Measurements from ENCODE around the gene KRTAP12-1. TPM values are rescaled to one million over a fixed set of nuclear protein-coding genes. Genes with fewer than 3 reads are reported as not detected.
"Not testable (repeated sequence)": the region's sequence is repeated elsewhere in the genome, so short reads cannot be mapped to it uniquely, and the experiment has no call there.

KRTAP12-1 gene
- total and polyA plus RNA-seq, 2 of the 8 experiments (the other 6 are each of a cell fraction or from before 2014, with no cell fraction given) = 0.50 to 0.73 TPM

DNA sequence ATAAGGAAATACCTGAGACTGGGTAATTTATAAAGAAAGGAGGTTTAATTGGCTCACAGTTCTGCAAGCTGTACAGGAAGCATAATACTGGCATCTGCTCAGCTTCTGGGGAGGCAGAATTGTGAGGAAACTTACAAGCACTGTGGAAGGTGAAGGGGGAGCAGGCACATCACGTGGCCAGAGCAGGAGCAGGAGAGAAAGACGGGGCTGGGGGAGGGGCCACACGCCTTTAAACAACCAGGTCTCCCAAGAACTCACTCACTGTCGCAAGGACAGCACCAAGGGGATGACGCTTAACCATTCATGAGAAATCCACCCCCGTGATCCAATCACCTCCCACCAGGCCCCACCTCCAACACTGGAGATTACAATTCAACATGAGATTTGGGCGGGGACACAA is 20.4 kb downstream of the KRTAP12-1 start:
- H2BK15ac ChIP-seq (ENCODE audit: low read length); H3K9me3 ChIP-seq (ENCODE audit: insufficient read depth in 2 of 2, low read depth in 1 of 2, low read length in 1 of 2); H4K20me1 ChIP-seq (replicated peaks in 1 of 2; ENCODE audit: control insufficient read depth in 1 of 2, insufficient read depth in 2 of 2, low read length in 2 of 2); H2BK20ac ChIP-seq (ENCODE audit: low read length); H3K23ac ChIP-seq (ENCODE audit: insufficient read length); H2BK12ac ChIP-seq (ENCODE audit: low read depth, low read length); H2AFZ ChIP-seq (ENCODE audit: low read length); H3K56ac ChIP-seq (replicated peaks; ENCODE audit: insufficient read length, low read depth, low read length); H3K4me3 ChIP-seq (ENCODE audit: extremely low read depth in 1 of 4, insufficient read depth in 2 of 4, low read depth in 3 of 4, low read length in 4 of 4); H2BK5ac ChIP-seq (ENCODE audit: low read depth, low read length); H3K27me3 ChIP-seq (replicated peaks in 1 of 4; ENCODE audit: control insufficient read depth in 3 of 4, extremely low read depth in 1 of 4, insufficient read depth in 3 of 4, low read length in 3 of 4); H3K14ac ChIP-seq (ENCODE audit: insufficient read length); H2AK5ac ChIP-seq (ENCODE audit: low read depth, low read length); H3K36me3 ChIP-seq (ENCODE audit: control insufficient read depth in 2 of 4, insufficient read depth in 4 of 4, low read length in 3 of 4); H4K91ac ChIP-seq (replicated peaks; ENCODE audit: insufficient read length, low read length); H4K8ac ChIP-seq (ENCODE audit: extremely low read depth, insufficient read depth, low read length); H3K23me2 ChIP-seq (ENCODE audit: low read depth, low read length); H3K79me1 ChIP-seq (ENCODE audit: low read depth, low read length); POLR2A ChIA-PET (ENCODE audit: partially characterized antibody); H3K4me1 ChIP-seq (replicated peaks in 1 of 4; ENCODE audit: control insufficient read depth in 3 of 4, insufficient read depth in 4 of 4, low read length in 3 of 4); H3K9ac ChIP-seq (replicated peaks in 1 of 4; ENCODE audit: extremely low read depth in 1 of 4, low read depth in 3 of 4, low read length in 3 of 4); H3K4ac ChIP-seq (replicated peaks; ENCODE audit: insufficient read length, low read depth, low read length); H3K79me2 ChIP-seq (ENCODE audit: control insufficient read depth in 1 of 2, insufficient read depth in 2 of 2, low read length in 2 of 2); H3K27ac ChIP-seq (ENCODE audit: low read depth, low read length); H2BK120ac ChIP-seq (replicated peaks; ENCODE audit: low read depth, low read length); H3K18ac ChIP-seq (ENCODE audit: extremely low read depth, low read length): not testable (repeated sequence)
- 62% methylated on average over 7 of the region's 7 CpGs; no CpG with 5 or more reads in 1 of the 2 experiments for WGBS, 2 experiments (ENCODE audit: extremely low coverage in 1 of 2, insufficient coverage in 1 of 2, insufficient read length in 1 of 2, insufficient replicate concordance in 2 of 2, low coverage in 1 of 2, low lambda C conversion rate in 2 of 2, missing lambda C conversion rate in 1 of 2)
- FAIRE-seq (peak; percentile 55), DNase-seq (ENCODE audit: low read depth in 1 of 2, low spot score in 2 of 2) (peak; percentile 10 to 53)
- Histone ChIP-seq H4K5ac (ENCODE audit: insufficient read length, low read depth, low read length) (peak overlapping the region; percentile 9), H3K4me2 (ENCODE audit: insufficient read depth in 1 of 2, low read depth in 2 of 2, low read length in 2 of 2) (peak overlapping the region in 1 of 2 experiments; percentile 37; a peak in 1 of 4 replicates)
- CTCF ChIA-PET (ENCODE audit: partially characterized antibody) = interaction anchor here (1.3 kb wide), 1 partner anchor 45 kb away, joined by 3 read pairs; no protein-coding TSS in a partner anchor
- TF ChIP-seq, protein P1, sequence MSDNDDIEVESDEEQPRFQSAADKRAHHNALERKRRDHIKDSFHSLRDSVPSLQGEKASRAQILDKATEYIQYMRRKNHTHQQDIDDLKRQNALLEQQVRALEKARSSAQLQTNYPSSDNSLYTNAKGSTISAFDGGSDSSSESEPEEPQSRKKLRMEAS (IDR thresholded peaks at IDR 0.05) = peak; percentile 69
- TF ChIP-seq, protein P2, sequence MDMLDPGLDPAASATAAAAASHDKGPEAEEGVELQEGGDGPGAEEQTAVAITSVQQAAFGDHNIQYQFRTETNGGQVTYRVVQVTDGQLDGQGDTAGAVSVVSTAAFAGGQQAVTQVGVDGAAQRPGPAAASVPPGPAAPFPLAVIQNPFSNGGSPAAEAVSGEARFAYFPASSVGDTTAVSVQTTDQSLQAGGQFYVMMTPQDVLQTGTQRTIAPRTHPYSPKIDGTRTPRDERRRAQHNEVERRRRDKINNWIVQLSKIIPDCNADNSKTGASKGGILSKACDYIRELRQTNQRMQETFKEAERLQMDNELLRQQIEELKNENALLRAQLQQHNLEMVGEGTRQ (IDR thresholded peaks at IDR 0.05; ENCODE audit: low read length) = peak; percentile 64

Measured in H1 (cell line).